ENCODE measurements around the gene EPRS1. TPM values are rescaled to one million over a fixed set of nuclear protein-coding genes. Genes with fewer than 3 reads are reported as not detected.

EPRS1 gene
- polyA plus RNA-seq, 1 of the 3 experiments (the other 2 are of a cell fraction) = 23.4 TPM

DNA sequence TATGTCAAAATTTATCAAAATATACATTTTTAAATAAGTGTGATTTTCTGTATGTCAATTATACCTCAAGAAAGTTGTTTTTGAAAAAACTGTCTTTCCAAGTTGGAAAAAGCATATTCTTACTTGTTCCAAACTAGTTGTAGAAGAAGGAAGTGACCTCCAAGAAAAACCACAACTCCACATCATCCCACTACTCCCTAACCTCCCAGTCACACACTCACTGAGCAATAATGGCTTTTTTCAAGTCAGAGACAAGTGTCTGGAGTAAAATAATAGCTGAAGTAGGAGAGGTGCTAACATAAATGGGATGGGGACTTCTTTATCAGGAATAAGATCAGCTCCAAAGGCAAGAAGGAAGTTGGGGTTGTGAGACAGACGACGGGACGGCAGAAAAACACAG, 13.4 kb downstream of the EPRS1 start:
- Histone ChIP-seq H3K4me3 (ENCODE audit: low read depth in 2 of 2, low read length in 1 of 2) (no peak overlapping the region), H3F3A (replicated peaks; ENCODE audit: insufficient read depth) (peaks cover 14% of the 10 kb centered on the region), H3K36me3 (replicated peaks in 1 of 2; ENCODE audit: control insufficient read depth in 1 of 2, insufficient read depth in 2 of 2, low read length in 1 of 2) (peaks cover 53% of the 10 kb centered on the region in 2 experiments), H3K27me3 (ENCODE audit: insufficient read depth) (no peaks in the 10 kb centered on the region), H3K9me2 (no peaks in the 10 kb centered on the region), H3K9ac (no peak overlapping the region), H3K9me3 (no peaks in the 10 kb centered on the region), H3K4me2 (no peak overlapping the region), H3K79me2 (ENCODE audit: insufficient read depth) (peaks cover 43% of the 10 kb centered on the region), H2AFZ (ENCODE audit: low read depth) (no peak overlapping the region), H4K20me1 (ENCODE audit: insufficient read depth) (peaks cover 17% of the 10 kb centered on the region), H3K4me1 (ENCODE audit: control insufficient read depth in 1 of 2, insufficient read depth in 2 of 2, low read depth in 1 of 2, low read length in 1 of 2) (no peaks in the 10 kb centered on the region), H3K27ac (ENCODE audit: low read depth in 2 of 2, low read length in 1 of 2) (no peak overlapping the region)
- no peak for DNase-seq
- CTCF ChIA-PET = interaction anchor here (1.1 kb wide), 1 partner anchor 49 kb away, joined by 3 read pairs; no protein-coding TSS in a partner anchor
- POLR2A ChIA-PET = no interaction called here
- TF ChIP-seq TEAD4 (IDR thresholded peaks at IDR 0.05; ENCODE audit: borderline replicate concordance, insufficient read depth) = no peak
- TF ChIP-seq, protein P1, sequence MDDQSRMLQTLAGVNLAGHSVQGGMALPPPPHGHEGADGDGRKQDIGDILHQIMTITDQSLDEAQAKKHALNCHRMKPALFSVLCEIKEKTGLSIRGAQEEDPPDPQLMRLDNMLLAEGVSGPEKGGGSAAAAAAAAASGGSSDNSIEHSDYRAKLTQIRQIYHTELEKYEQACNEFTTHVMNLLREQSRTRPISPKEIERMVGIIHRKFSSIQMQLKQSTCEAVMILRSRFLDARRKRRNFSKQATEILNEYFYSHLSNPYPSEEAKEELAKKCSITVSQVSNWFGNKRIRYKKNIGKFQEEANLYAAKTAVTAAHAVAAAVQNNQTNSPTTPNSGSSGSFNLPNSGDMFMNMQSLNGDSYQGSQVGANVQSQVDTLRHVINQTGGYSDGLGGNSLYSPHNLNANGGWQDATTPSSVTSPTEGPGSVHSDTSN (IDR thresholded peaks at IDR 0.05) = no peak
- TF ChIP-seq, protein P2, sequence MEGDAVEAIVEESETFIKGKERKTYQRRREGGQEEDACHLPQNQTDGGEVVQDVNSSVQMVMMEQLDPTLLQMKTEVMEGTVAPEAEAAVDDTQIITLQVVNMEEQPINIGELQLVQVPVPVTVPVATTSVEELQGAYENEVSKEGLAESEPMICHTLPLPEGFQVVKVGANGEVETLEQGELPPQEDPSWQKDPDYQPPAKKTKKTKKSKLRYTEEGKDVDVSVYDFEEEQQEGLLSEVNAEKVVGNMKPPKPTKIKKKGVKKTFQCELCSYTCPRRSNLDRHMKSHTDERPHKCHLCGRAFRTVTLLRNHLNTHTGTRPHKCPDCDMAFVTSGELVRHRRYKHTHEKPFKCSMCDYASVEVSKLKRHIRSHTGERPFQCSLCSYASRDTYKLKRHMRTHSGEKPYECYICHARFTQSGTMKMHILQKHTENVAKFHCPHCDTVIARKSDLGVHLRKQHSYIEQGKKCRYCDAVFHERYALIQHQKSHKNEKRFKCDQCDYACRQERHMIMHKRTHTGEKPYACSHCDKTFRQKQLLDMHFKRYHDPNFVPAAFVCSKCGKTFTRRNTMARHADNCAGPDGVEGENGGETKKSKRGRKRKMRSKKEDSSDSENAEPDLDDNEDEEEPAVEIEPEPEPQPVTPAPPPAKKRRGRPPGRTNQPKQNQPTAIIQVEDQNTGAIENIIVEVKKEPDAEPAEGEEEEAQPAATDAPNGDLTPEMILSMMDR (IDR thresholded peaks at IDR 0.05) = no peak
- no peak for TF ChIP-seq MEF2A (IDR thresholded peaks at IDR 0.05; ENCODE audit: borderline replicate concordance, low read depth)
- TF ChIP-seq RCOR1 (IDR thresholded peaks at IDR 0.05; ENCODE audit: low read length) = no peak
- no peak for TF ChIP-seq MXI1 (IDR thresholded peaks at IDR 0.05; ENCODE audit: low read depth, low read length)
- WGBS (ENCODE audit: low lambda C conversion rate) = 85% methylated on average over 3 of the region's 3 CpGs

DNA sequence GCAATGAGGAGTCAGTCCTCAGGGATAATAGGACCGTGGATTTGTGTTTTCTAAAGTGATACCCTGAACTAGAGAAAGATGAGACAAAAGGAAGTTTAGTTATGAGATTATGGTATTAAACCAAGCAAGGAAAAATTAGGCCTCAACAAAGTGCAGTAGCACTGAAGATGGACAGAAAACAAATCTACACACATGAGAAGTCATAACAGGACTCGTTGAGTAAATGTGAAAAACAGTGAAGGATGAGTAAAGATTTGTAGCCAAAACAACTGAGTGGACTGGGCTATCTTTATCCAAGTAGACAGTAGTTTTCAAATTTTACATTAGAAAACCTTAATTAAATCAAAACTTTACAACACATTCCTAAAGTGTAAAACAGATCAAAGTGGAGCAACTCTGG, 15.0 kb downstream of the EPRS1 start:
- H3K27me3 ChIP-seq (ENCODE audit: insufficient read depth) = no peaks in the 10 kb centered on the region
- ChIA-PET CTCF (interaction anchor here (1.9 kb wide), 1 partner anchor 20 kb away, joined by 4 read pairs; no protein-coding TSS in a partner anchor), POLR2A (no interaction called here)
- no peak overlapping the region for H3K4me3 ChIP-seq (ENCODE audit: low read depth in 2 of 2, low read length in 1 of 2)
- H3K79me2 ChIP-seq (ENCODE audit: insufficient read depth) = peaks cover 27% of the 10 kb centered on the region
- 81% methylated on average over 2 of the region's 2 CpGs for WGBS (ENCODE audit: low lambda C conversion rate)
- no peak overlapping the region for H3K27ac ChIP-seq (ENCODE audit: low read depth in 2 of 2, low read length in 1 of 2)
- H3K9ac ChIP-seq = no peak overlapping the region
- no peak for DNase-seq
- no peak overlapping the region for H2AFZ ChIP-seq (ENCODE audit: low read depth)
- H3K4me2 ChIP-seq = no peak overlapping the region
- H3K4me1 ChIP-seq (ENCODE audit: control insufficient read depth in 1 of 2, insufficient read depth in 2 of 2, low read depth in 1 of 2, low read length in 1 of 2) = no peaks in the 10 kb centered on the region
- H3F3A ChIP-seq (replicated peaks; ENCODE audit: insufficient read depth) = peaks cover 12% of the 10 kb centered on the region
- no peaks in the 10 kb centered on the region for H3K9me3 ChIP-seq
- H3K9me2 ChIP-seq = no peaks in the 10 kb centered on the region
- H3K36me3 ChIP-seq (replicated peaks in 1 of 2; ENCODE audit: control insufficient read depth in 1 of 2, insufficient read depth in 2 of 2, low read length in 1 of 2) = peaks cover 56 to 62% of the 10 kb centered on the region in 2 experiments
- peaks cover 10% of the 10 kb centered on the region; the same call in 1 of the 2 replicates for H4K20me1 ChIP-seq (ENCODE audit: insufficient read depth)
- TF ChIP-seq, protein P1 (IDR thresholded peaks at IDR 0.05) = no peak
- TF ChIP-seq FOXJ3 (CRISPR knock-in tag; IDR thresholded peaks at IDR 0.05) (no peak), YY1 (IDR thresholded peaks at IDR 0.05; ENCODE audit: low read depth) (no peak), FOXM1 (IDR thresholded peaks at IDR 0.05; ENCODE audit: low read depth) (no peak), FOSL2 (IDR thresholded peaks at IDR 0.05; ENCODE audit: borderline replicate concordance, low read depth) (no peak), SIN3A (IDR thresholded peaks at IDR 0.05; ENCODE audit: borderline replicate concordance, low read depth, low read length) (no peak), TEAD4 (IDR thresholded peaks at IDR 0.05; ENCODE audit: borderline replicate concordance, insufficient read depth) (no peak)
- TF ChIP-seq, protein P3, sequence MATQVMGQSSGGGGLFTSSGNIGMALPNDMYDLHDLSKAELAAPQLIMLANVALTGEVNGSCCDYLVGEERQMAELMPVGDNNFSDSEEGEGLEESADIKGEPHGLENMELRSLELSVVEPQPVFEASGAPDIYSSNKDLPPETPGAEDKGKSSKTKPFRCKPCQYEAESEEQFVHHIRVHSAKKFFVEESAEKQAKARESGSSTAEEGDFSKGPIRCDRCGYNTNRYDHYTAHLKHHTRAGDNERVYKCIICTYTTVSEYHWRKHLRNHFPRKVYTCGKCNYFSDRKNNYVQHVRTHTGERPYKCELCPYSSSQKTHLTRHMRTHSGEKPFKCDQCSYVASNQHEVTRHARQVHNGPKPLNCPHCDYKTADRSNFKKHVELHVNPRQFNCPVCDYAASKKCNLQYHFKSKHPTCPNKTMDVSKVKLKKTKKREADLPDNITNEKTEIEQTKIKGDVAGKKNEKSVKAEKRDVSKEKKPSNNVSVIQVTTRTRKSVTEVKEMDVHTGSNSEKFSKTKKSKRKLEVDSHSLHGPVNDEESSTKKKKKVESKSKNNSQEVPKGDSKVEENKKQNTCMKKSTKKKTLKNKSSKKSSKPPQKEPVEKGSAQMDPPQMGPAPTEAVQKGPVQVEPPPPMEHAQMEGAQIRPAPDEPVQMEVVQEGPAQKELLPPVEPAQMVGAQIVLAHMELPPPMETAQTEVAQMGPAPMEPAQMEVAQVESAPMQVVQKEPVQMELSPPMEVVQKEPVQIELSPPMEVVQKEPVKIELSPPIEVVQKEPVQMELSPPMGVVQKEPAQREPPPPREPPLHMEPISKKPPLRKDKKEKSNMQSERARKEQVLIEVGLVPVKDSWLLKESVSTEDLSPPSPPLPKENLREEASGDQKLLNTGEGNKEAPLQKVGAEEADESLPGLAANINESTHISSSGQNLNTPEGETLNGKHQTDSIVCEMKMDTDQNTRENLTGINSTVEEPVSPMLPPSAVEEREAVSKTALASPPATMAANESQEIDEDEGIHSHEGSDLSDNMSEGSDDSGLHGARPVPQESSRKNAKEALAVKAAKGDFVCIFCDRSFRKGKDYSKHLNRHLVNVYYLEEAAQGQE (IDR thresholded peaks at IDR 0.05; ENCODE audit: low read depth, low read length) = no peak
- TF ChIP-seq, protein P4, sequence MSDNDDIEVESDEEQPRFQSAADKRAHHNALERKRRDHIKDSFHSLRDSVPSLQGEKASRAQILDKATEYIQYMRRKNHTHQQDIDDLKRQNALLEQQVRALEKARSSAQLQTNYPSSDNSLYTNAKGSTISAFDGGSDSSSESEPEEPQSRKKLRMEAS (IDR thresholded peaks at IDR 0.05; ENCODE audit: low read depth) = no peak
- TF ChIP-seq, protein P5, sequence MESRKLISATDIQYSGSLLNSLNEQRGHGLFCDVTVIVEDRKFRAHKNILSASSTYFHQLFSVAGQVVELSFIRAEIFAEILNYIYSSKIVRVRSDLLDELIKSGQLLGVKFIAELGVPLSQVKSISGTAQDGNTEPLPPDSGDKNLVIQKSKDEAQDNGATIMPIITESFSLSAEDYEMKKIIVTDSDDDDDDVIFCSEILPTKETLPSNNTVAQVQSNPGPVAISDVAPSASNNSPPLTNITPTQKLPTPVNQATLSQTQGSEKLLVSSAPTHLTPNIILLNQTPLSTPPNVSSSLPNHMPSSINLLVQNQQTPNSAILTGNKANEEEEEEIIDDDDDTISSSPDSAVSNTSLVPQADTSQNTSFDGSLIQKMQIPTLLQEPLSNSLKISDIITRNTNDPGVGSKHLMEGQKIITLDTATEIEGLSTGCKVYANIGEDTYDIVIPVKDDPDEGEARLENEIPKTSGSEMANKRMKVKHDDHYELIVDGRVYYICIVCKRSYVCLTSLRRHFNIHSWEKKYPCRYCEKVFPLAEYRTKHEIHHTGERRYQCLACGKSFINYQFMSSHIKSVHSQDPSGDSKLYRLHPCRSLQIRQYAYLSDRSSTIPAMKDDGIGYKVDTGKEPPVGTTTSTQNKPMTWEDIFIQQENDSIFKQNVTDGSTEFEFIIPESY (IDR thresholded peaks at IDR 0.05; ENCODE audit: borderline replicate concordance, low read depth) = no peak
- TF ChIP-seq, protein P6, sequence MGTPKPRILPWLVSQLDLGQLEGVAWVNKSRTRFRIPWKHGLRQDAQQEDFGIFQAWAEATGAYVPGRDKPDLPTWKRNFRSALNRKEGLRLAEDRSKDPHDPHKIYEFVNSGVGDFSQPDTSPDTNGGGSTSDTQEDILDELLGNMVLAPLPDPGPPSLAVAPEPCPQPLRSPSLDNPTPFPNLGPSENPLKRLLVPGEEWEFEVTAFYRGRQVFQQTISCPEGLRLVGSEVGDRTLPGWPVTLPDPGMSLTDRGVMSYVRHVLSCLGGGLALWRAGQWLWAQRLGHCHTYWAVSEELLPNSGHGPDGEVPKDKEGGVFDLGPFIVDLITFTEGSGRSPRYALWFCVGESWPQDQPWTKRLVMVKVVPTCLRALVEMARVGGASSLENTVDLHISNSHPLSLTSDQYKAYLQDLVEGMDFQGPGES (IDR thresholded peaks at IDR 0.05; ENCODE audit: low read depth, low read length) = no peak

Data from SK-N-SH (cell line).